Thoracic aorta (tissue), 2 donors: ENCODE measurements around the gene ACO1. TPM values are rescaled to one million over a fixed set of nuclear protein-coding genes. Genes with fewer than 3 reads are reported as not detected.

Experiments used
- ATAC-seq: fragments of 150-250 bp; one replicate; pipeline ENCODE4 v1.8.0; 2017; ENCODE audit warnings: low read depth; ENCODE audit not compliant: insufficient number of reproducible peaks, low FRiP score
- DNase-seq: peaks from one replicate; pipeline ENCODE4 v3.0.0-alpha.2; 2020; ENCODE audit warnings: low spot score
- H3K27ac ChIP-seq, 2 donors: fragments of 200-600 bp; sonication (generic); 1 replicate in 1 of 2; 2 replicates in 1 of 2; pipeline ENCODE4 v1.5.1; 2016; ENCODE audit warnings: mild to moderate bottlenecking in 2 of 2, moderate library complexity in 2 of 2
- H3K27me3 ChIP-seq: fragments of 200-600 bp; sonication (generic); replicated peaks from 2 replicates; pipeline ENCODE4 v1.6.0; 2016; ENCODE audit warnings: mild to moderate bottlenecking; ENCODE audit not compliant: insufficient read depth
- H3K36me3 ChIP-seq: fragments of 200-600 bp; sonication (generic); one replicate; pipeline ENCODE4 v1.5.1; 2016
- H3K4me1 ChIP-seq, 2 donors: fragments of 200-600 bp; sonication (generic); 1 replicate in 1 of 2; 2 replicates in 1 of 2; pipeline versions ENCODE4 v1.5.1 to v1.6.0; 2016; ENCODE audit warnings: low read depth in 2 of 2, mild to moderate bottlenecking in 1 of 2; ENCODE audit not compliant: control insufficient read depth in 1 of 2
- H3K4me3 ChIP-seq: fragments of 200-600 bp; sonication (generic); 2 replicates; pipeline ENCODE4 v1.5.1; 2016; ENCODE audit warnings: mild to moderate bottlenecking
- H3K9me3 ChIP-seq: fragments of 200-600 bp; sonication (generic); 2 replicates; pipeline ENCODE4 v1.5.1; 2016
- CTCF ChIP-seq: fragments of 200-600 bp; sonication (generic); IDR thresholded peaks from one replicate; pipeline ENCODE4 v1.5.1; 2019; ENCODE audit warnings: antibody characterized with exemption
- total RNA-seq, 2 donors: library from RNA; depleted of rRNA; stranded (reverse); fragments of >200 nt; gene quantifications; one replicate each; pipeline versions ENCODE4 v1.1.0 to v1.2.3, GENCODE V29; 2016

The ACO1 gene
- total RNA-seq, 2 donors from 2014 or later = 28.6 to 32.9 TPM

GRCh38 chr9:32376285-32376684, 8.2 kb upstream of the ACO1 start:
- no peak for TF ChIP-seq CTCF
- no peaks in the 10 kb centered on the region for H3K4me1 ChIP-seq

GRCh38 chr9:32378496-32378895, 5.9 kb upstream of the ACO1 start:
- DNase-seq = no peak
- no peak overlapping the region for H3K4me3 ChIP-seq
- no peak overlapping the region for H3K27ac ChIP-seq
- peaks cover under 1 to 4% of the 10 kb centered on the region in 2 donors for H3K4me1 ChIP-seq
- no peak for ATAC-seq
- peak; percentile 54 for TF ChIP-seq CTCF
- H3K27me3 ChIP-seq = no peaks in the 10 kb centered on the region
- no peaks in the 10 kb centered on the region for H3K9me3 ChIP-seq
- no peaks in the 10 kb centered on the region for H3K36me3 ChIP-seq

More at GRCh38 chr9:32376285-32376684, 8.2 kb upstream of the ACO1 start:
- Histone ChIP-seq H3K27ac (no peak overlapping the region), H3K27me3 (no peaks in the 10 kb centered on the region), H3K9me3 (no peaks in the 10 kb centered on the region), H3K36me3 (no peaks in the 10 kb centered on the region), H3K4me3 (no peak overlapping the region)
- DNase-seq (no peak), ATAC-seq (no peak)

- H3K9me3 ChIP-seq = no peaks in the 10 kb centered on the region
- ATAC-seq (peak; percentile 61), DNase-seq (no peak)
- H3K4me3 ChIP-seq = no peak overlapping the region
- H3K27me3 ChIP-seq = no peaks in the 10 kb centered on the region
- H3K36me3 ChIP-seq = no peaks in the 10 kb centered on the region
- no peak overlapping the region for H3K27ac ChIP-seq
- peaks cover 4 to 7% of the 10 kb centered on the region in 2 donors for H3K4me1 ChIP-seq
- TF ChIP-seq CTCF = peak; percentile 61
Observed at GRCh38 chr9:32378993-32379729, 5.3 kb upstream of the ACO1 start.

GRCh38 chr9:32380944-32381343, 3.5 kb upstream of the ACO1 start:
- Histone ChIP-seq H3K27me3 (no peaks in the 10 kb centered on the region), H3K27ac (no peak overlapping the region)

More at GRCh38 chr9:32380944-32381343, 3.5 kb upstream of the ACO1 start:
- Histone ChIP-seq H3K4me3 (no peak overlapping the region), H3K4me1 (peaks cover 15% of the 10 kb centered on the region in 2 donors), H3K36me3 (no peaks in the 10 kb centered on the region), H3K9me3 (no peaks in the 10 kb centered on the region)
- no peak for DNase-seq
- no peak for ATAC-seq
- TF ChIP-seq CTCF = no peak
